OCI-M2 (cell line): Measurements from ENCODE around the gene ENOX1.

Experiments
- DNase-seq: peaks from one replicate; lab custom pipeline; 2025; ENCODE audit not compliant: unreplicated experiment; lab: John Stamatoyannopoulos, UW

ENOX1 gene

GRCh38 chr13:43295825-43296564 is 490.8 kb downstream of the ENOX1 start:
- DNase-seq = no peak

DNA sequence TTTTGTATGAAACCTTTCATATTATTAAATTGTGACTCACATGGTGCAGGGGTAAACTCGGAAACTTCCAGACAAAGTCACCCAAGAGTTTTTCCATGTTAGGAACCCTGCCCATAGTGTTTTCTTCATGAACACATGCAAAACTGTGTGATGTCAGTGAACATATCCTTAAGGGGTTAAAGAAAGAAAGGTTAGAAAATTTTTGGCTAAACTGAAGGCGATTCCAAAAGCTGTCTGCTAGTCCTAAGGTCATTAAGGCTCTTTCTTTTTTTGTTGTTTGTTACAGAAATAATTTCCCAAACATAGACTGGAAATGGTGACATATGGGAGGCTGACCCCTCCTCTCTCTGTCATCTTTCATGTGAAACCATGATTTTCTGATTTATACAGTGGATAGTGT is 491.5 kb downstream of the ENOX1 start:
- no peak for DNase-seq

GRCh38 chr13:43294412-43294811 is 492.4 kb downstream of the ENOX1 start:
- DNase-seq = no peak

- DNase-seq = no peak
These were observed 492.8 kb downstream of the ENOX1 start for GRCh38 chr13:43293986-43294385.

DNA sequence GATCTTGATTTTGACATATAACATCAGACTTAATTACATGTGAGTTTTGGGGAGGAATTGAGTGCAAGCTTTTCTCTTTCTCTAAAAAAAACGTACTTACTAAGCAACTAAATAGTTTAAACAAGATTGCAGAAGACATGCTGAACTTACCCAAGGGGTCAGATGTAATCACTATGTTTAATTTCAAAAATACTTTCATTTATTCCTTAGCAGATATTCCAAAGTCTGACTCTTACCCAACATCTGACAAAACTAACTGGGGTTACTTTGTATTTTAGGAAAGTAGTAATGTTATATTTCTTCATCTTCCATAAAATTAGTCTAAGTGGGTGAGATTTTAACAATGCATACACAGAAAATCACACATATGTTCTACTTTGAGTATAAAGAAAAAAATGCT is 493.2 kb downstream of the ENOX1 start:
- no peak for DNase-seq

GRCh38 chr13:43293008-43293407 is 493.8 kb downstream of the ENOX1 start:
- DNase-seq = no peak

GRCh38 chr13:43291287-43292060 is 495.3 kb downstream of the ENOX1 start:
- no peak for DNase-seq

DNA sequence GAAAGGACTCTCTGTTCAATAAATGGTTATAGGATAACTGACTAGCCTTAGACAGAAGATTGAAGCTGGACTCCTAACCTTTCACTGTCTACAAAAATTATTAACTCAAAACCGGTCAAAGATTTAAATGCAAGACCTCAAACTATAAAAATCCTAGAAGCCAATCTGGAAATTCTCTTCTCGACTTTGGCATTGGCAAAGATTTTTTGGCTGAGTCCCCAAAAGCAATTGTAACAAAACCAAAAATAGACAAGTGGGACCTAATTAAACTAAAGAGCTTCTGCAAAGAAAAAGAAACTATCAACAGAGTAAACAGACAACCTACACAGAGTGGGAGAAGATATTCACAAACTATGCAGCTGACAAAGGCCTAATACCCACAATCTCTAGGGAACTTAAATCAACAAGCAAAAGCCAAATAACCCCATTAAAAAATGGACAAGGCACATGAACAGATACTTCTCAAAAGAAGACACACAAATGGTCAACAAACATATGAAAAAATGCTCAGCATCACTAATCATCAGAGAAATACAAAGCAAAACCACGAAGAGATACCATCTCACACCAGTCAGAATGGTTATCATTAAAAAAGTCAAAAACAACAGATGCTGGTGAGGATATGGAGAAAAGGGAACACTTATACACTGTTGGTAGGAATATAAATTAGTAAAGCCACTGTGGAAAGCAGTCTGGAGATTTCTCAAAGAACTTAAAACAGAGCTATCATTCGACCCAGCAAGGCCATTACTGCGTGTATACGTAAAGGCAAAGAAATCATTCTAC is 497.1 kb downstream of the ENOX1 start:
- no peak for DNase-seq

DNA sequence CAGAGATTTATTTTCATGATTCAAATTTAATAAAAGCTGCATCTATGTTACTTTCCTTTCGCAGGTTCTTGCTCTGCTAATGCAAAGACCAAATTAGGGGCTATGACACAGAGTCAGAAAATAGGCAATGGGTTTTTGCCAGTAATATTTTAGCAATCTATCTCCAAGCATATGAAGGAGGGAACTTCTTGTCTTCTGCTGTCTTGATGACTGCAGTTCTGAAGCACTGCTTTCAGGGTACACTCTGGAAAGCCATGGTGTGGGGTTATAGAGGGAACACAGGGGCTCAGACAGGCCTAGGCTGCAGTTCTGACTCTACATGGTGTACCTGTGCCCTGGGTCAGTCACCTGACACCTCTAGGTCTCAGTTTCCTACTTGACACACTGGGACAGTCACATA is 500.0 kb downstream of the ENOX1 start:
- no peak for DNase-seq

GRCh38 chr13:43285933-43286597 is 500.7 kb downstream of the ENOX1 start:
- no peak for DNase-seq

DNA sequence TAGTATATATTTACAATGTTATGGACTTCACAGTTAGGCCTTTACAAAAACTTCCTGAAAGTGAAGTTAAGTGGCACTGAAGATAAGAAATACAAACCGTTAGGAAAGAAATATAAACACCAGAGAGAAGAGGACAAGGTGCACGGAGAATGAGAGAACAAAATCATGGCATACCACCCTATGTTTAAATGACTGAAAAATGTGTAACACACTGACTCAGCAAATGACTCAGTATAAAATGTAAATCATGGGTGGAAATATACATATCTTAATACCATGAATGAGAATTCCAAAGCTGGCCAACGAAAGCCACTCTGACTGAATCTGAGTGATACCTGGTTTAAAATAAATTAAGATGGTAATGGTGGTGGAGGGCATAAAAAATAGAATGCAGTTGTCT is 502.6 kb downstream of the ENOX1 start:
- no peak for DNase-seq

GRCh38 chr13:43279696-43280095 is 507.1 kb downstream of the ENOX1 start:
- DNase-seq = no peak

DNA sequence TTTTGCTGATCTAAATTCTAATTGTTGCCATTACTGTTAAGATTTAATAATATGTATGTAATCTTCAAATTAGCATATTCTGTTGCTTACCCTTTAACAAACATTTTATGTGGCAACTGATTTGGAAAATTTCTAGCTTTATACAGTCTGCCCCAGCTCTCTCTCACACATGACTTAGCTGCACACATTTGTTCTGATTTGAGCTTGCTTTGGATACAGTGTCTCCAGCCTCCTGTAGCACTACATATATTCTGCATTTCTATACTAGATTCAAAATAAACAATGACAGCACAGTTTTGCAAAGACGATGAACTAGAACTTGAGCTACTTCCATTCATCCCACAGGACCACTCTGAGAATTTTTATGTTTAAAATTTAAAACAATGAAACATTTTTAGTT is 508.6 kb downstream of the ENOX1 start:
- no peak for DNase-seq

- no peak for DNase-seq
These were observed 509.6 kb downstream of the ENOX1 start for GRCh38 chr13:43277142-43277541.

DNA sequence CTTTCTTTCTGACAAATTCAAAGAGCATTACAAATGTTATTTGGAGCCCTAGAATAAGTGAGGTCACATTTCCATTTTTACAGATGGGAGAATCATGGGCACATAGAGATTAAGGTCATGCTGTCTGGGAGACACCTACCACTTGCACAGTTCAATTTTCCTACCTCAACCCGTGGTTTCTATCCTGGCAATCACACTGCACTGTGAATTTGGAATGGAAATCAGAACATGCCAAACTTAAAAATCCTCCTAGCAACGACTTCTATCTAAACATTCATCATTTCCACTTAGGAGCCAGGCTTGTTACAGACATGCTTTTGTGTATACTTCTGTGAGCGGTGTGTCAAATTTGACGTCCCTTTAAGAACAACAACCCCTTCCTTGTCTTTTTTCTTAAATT is 511.9 kb downstream of the ENOX1 start:
- DNase-seq = no peak

DNA sequence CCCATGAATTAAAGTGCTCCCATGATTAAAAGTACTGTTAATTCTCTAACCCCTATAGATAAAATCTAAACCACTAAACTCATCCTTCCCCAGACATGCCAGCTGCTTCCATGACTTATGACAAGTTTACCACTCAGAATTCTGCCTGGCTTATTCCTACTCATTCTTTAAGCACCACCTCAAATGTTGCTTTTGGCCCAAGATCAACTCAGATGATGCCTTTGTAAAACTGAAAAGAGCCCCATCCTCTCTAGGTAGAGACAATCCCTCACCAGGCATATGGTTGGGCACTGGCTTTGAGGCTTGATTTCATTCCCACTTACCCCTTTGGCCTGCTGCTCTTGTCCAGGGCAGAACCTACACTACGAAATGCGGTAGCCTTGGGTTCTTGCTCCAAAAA is 513.4 kb downstream of the ENOX1 start:
- no peak for DNase-seq

GRCh38 chr13:43272851-43273250 is 513.9 kb downstream of the ENOX1 start:
- DNase-seq = no peak

GRCh38 chr13:43271152-43271551 is 515.6 kb downstream of the ENOX1 start:
- no peak for DNase-seq

GRCh38 chr13:43270130-43270830 is 516.5 kb downstream of the ENOX1 start:
- DNase-seq = no peak

DNA sequence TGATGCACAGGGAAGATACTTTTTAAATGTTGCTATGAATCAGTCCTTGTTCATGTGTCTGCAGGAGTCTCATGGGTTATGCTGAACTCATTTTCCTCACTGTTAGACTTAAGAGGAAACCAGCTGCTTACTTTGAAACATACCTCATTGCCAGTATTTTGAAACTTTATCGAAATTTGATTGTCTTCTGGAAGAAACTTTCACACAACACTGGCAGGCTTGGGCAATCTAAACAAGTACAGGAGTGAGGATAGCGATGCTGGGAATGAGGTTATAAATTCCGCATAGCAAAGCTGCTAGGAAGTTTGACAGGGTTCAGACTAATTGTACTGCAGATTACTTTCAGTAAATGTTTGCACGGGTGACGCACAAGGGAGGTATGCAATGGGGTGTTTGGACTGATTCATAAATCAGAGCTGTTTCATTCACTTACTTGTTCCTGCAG is 517.7 kb downstream of the ENOX1 start:
- no peak for DNase-seq

DNA sequence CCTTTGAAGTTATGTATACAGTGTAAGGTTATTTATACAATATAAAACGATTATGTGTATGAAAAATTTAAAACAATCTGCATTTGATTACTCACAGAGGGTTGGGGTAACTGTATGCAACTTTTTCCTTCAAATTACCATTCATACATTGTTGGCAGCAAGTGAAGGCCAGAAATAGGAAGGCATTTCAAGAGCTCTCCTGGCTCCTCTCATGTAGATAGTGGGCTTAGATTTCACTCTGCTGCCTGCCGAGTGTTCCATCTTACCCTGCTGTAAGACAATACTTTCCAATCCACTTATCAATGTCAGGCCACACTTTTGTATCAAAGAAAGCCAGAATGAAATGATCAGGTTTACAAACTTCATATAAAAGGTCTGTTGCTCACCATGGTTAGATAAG is 518.1 kb downstream of the ENOX1 start:
- no peak for DNase-seq
